Measurements from ENCODE around the gene COL16A1. TPM values are rescaled to one million over a fixed set of nuclear protein-coding genes. Genes with fewer than 3 reads are reported as not detected.

COL16A1 gene
- total and polyA plus RNA-seq, 2 of the 13 experiments (the other 11 are each of a cell fraction or from before 2014, with no cell fraction given), result 4.3 to 12.2 TPM

DNA sequence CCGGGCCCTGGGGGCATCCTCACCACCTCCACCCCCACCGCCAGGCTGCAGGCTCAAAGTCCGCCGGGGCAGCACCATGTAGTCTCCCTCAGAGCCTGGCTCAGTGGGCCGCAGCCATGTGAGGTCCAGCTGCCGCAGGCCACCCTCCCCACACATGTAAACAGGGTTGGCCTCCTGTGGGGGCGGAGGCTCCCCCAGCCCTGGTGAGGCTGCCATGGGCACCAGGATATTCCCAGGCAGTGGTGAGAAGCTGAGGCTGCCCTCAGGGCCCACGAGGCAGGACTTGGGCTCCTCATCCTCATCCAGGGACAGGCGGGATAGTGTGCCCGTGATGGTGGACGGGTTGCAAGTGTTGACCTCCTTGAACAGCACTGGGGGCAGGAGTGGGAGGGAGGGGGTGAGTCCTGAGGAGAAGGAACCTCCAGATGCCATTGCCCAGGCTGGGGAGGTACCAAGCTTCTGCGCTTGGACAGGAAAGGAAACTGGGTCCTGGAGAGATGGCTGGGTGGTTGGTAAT is 27.3 kb upstream of the COL16A1 start:
- intact Hi-C loops (cut with micrococcal nuclease; ENCODE audit: unreplicated experiment), result no loop called here
- BruUV-seq (replicated peaks), result no TSS peak

More for the DNA sequence above, 27.3 kb upstream of the COL16A1 start:
- Histone ChIP-seq H3K27ac (ENCODE audit: extremely low read length, insufficient read depth, low read length) (no peak overlapping the region), H3K4me1 (ENCODE audit: insufficient read depth, low read length) (peaks cover 15% of the 10 kb centered on the region; the same call in 1 of the 2 replicates), H3K4me3 (replicated peaks in 1 of 3; ENCODE audit: insufficient read depth in 1 of 3, low read depth in 2 of 3, low read length in 3 of 3) (no peak overlapping the region), H3K9me3 (ENCODE audit: low read length) (no peaks in the 10 kb centered on the region), H2AFZ (ENCODE audit: low read length) (no peak overlapping the region), H4K20me1 (ENCODE audit: insufficient read depth, low read length) (no peaks in the 10 kb centered on the region), H3K36me3 (replicated peaks in 1 of 2; ENCODE audit: control insufficient read depth in 1 of 2, insufficient read depth in 2 of 2, low read length in 2 of 2) (no peaks in the 10 kb centered on the region), H3K79me2 (ENCODE audit: insufficient read depth, low read length) (no peaks in the 10 kb centered on the region), H3K27me3 (ENCODE audit: control insufficient read depth in 1 of 2, insufficient read depth in 2 of 2, low read length in 2 of 2) (peaks cover 9 to 66% of the 10 kb centered on the region in 2 experiments), H3K4me2 (ENCODE audit: low read depth, low read length) (no peak overlapping the region), H3K9ac (ENCODE audit: insufficient read depth, low read depth, low read length) (no peak overlapping the region)
- WGBS (ENCODE audit: low lambda C conversion rate), result 30% methylated on average over 4 of the region's 12 CpGs
- FAIRE-seq (no peak), ATAC-seq (no peak; the same call in 2 of the 3 replicates), DNase-seq (ENCODE audit: low spot score) (no peak)
- in situ Hi-C loops (cut with HindIII; ENCODE audit: extremely low pct_ligation_motif_present, low pct_unique_long_range_greater_than_20kb), result no loop called here
- TF ChIP-seq JUND (CRISPR knock-in tag; IDR thresholded peaks at IDR 0.05) (no peak), PATZ1 (CRISPR knock-in tag; IDR thresholded peaks at IDR 0.05) (0 out of 2 replicates have a peak, but pooled peaks have one; percentile 26), ZNF362 (CRISPR knock-in tag; IDR thresholded peaks at IDR 0.05; ENCODE audit: borderline replicate concordance) (no peak), NCOA5 (CRISPR knock-in tag; IDR thresholded peaks at IDR 0.05) (no peak), ZNF12 (CRISPR knock-in tag; IDR thresholded peaks at IDR 0.05) (no peak), SSRP1 (CRISPR knock-in tag; IDR thresholded peaks at IDR 0.05) (no peak)
- TF ChIP-seq, protein P1, sequence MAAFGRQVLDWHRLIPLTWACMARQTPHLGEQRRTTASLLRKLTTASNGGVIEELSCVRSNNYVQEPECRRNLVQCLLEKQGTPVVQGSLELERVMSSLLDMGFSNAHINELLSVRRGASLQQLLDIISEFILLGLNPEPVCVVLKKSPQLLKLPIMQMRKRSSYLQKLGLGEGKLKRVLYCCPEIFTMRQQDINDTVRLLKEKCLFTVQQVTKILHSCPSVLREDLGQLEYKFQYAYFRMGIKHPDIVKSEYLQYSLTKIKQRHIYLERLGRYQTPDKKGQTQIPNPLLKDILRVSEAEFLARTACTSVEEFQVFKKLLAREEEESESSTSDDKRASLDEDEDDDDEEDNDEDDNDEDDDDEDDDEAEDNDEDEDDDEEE (CRISPR knock-in tag; IDR thresholded peaks at IDR 0.05), result no peak
- ChIA-PET POLR2A (no interaction called here), CTCF (ENCODE audit: low intra/inter-chr PET ratio, low total read pairs) (no interaction called here)
